GM23338 (cell line): Measurements from ENCODE around the gene LMO2. TPM values are rescaled to one million over a fixed set of nuclear protein-coding genes. Genes with fewer than 3 reads are reported as not detected.

ENCODE experiments used
- ATAC-seq: fragments of 200-7000 bp; cut with Tn5 transposase; 3 replicates; pipeline ENCODE4 v1.9.1; 2020
- DNase-seq: peaks from one replicate; pipeline ENCODE4 v3.0.0-alpha.2; 2015; ENCODE audit warnings: low spot score
- H2AFZ ChIP-seq: fragments of 200-600 bp; sonication (generic); 2 replicates; pipeline ENCODE4 v1.8.0; 2016; ENCODE audit warnings: antibody characterized with exemption, mild to moderate bottlenecking, moderate library complexity
- H3F3A ChIP-seq: fragments of 200-600 bp; sonication (generic); replicated peaks from 2 replicates; pipeline ENCODE4 v1.8.0; 2017; ENCODE audit warnings: antibody characterized with exemption, mixed run types, low read depth
- H3K27ac ChIP-seq: fragments of 200-600 bp; sonication (generic); 2 replicates; pipeline ENCODE4 v1.6.1; 2016; ENCODE audit warnings: low read depth
- H3K27me3 ChIP-seq: fragments of 200-600 bp; sonication (generic); 2 replicates; pipeline ENCODE4 v1.8.0; 2016; ENCODE audit warnings: mild to moderate bottlenecking, mixed run types, moderate library complexity; ENCODE audit not compliant: insufficient read depth
- H3K36me3 ChIP-seq: fragments of 200-600 bp; sonication (generic); 2 replicates; pipeline ENCODE4 v1.8.0; 2016; ENCODE audit warnings: mild to moderate bottlenecking; ENCODE audit not compliant: insufficient read depth
- H3K4me1 ChIP-seq: fragments of 200-600 bp; sonication (generic); 2 replicates; pipeline ENCODE4 v1.8.0; 2016; ENCODE audit warnings: mild to moderate bottlenecking, moderate library complexity; ENCODE audit not compliant: insufficient read depth
- H3K4me2 ChIP-seq: fragments of 200-600 bp; sonication (generic); 2 replicates; pipeline ENCODE4 v1.7.1; 2017; ENCODE audit warnings: mixed run types
- H3K4me3 ChIP-seq: fragments of 200-600 bp; sonication (generic); 2 replicates; pipeline ENCODE4 v1.6.1; 2016; ENCODE audit warnings: mixed run types
- H3K79me2 ChIP-seq: fragments of 200-600 bp; sonication (generic); replicated peaks from 2 replicates; pipeline ENCODE4 v1.8.0; 2017; ENCODE audit warnings: mild to moderate bottlenecking; ENCODE audit not compliant: insufficient read depth
- H3K9me2 ChIP-seq: fragments of 200-600 bp; sonication (generic); 2 replicates; pipeline ENCODE4 v1.8.0; 2017; ENCODE audit not compliant: insufficient read depth
- H4K20me1 ChIP-seq: fragments of 200-600 bp; sonication (generic); replicated peaks from 2 replicates; pipeline ENCODE4 v1.8.0; 2017; ENCODE audit warnings: mild to moderate bottlenecking; ENCODE audit not compliant: insufficient read depth
- H3K27ac Mint-ChIP-seq: 2 replicates; pipeline ENCODE4 v1.8.0; 2020; ENCODE audit warnings: inconsistent platforms, mild to moderate bottlenecking, moderate library complexity, mixed read lengths
- H3K27me3 Mint-ChIP-seq: 3 replicates; pipeline ENCODE4 v1.8.0; 2022; ENCODE audit warnings: low read depth, mild to moderate bottlenecking, moderate library complexity, mixed read lengths, inconsistent platforms; ENCODE audit not compliant: insufficient read depth, poor library complexity
- H3K36me3 Mint-ChIP-seq: 3 replicates; pipeline ENCODE4 v1.8.0; 2021; ENCODE audit warnings: low read depth, mild to moderate bottlenecking, inconsistent platforms, moderate library complexity, mixed read lengths
- H3K4me1 Mint-ChIP-seq: 3 replicates; pipeline ENCODE4 v1.8.0; 2020; ENCODE audit warnings: mild to moderate bottlenecking, inconsistent platforms, mixed read lengths
- H3K4me3 Mint-ChIP-seq: 3 replicates; pipeline ENCODE4 v1.8.0; 2021; ENCODE audit warnings: moderate library complexity, mild to moderate bottlenecking, inconsistent platforms, mixed read lengths
- H3K9me3 Mint-ChIP-seq: 3 replicates; pipeline ENCODE4 v1.8.0; 2020; ENCODE audit warnings: moderate library complexity, mild to moderate bottlenecking, inconsistent platforms, mixed read lengths
- CREB1 ChIP-seq: fragments of 250-450 bp; sonication (Bioruptor Pico); IDR thresholded peaks from 2 replicates; pipeline ENCODE4 v1.5.0; 2020; ENCODE audit warnings: low read depth, mild to moderate bottlenecking, moderate library complexity
- CTCF ChIP-seq, 2 experiments: fragments of 200-600 bp in 1 of 2; sonication (generic) in 1 of 2; conservative IDR thresholded peaks; 2 replicates each; pipeline versions ENCODE4 v1.5.1 to v1.6.1; 2016 to 2017; ENCODE audit warnings: antibody characterized with exemption in 2 of 2, low read depth in 2 of 2, mild to moderate bottlenecking in 2 of 2, moderate library complexity in 1 of 2
- ETS1 ChIP-seq: IDR thresholded peaks from 2 replicates; pipeline ENCODE4 v1.6.1; 2016; ENCODE audit warnings: antibody characterized with exemption
- EZH2 ChIP-seq: fragments of 200-600 bp; sonication (generic); IDR thresholded peaks from one replicate; pipeline ENCODE4 v1.8.0; 2017; ENCODE audit warnings: antibody characterized with exemption, mild to moderate bottlenecking, low read depth; ENCODE audit not compliant: unreplicated experiment
- EZH2phosphoT487 ChIP-seq: fragments of 200-600 bp; sonication (generic); IDR thresholded peaks from one replicate; pipeline ENCODE4 v1.8.1; 2018; ENCODE audit warnings: antibody characterized with exemption; ENCODE audit not compliant: unreplicated experiment
- JUNB ChIP-seq: IDR thresholded peaks from one replicate; pipeline ENCODE4 v1.6.1; 2016; ENCODE audit warnings: antibody characterized with exemption; ENCODE audit not compliant: unreplicated experiment
- REST ChIP-seq: IDR thresholded peaks from one replicate; pipeline ENCODE4 v1.6.1; 2018; ENCODE audit warnings: antibody characterized with exemption; ENCODE audit not compliant: unreplicated experiment
- STAT1 ChIP-seq: IDR thresholded peaks from one replicate; pipeline ENCODE4 v1.6.1; 2016; ENCODE audit warnings: antibody characterized with exemption; ENCODE audit not compliant: unreplicated experiment
- ZNF114 ChIP-seq: fragments of 250-450 bp; sonication (Bioruptor Pico); IDR thresholded peaks from 2 replicates; pipeline ENCODE4 v1.5.0; 2020; ENCODE audit warnings: mild to moderate bottlenecking, moderate library complexity
- ZNF331 ChIP-seq: fragments of 250-450 bp; sonication (Bioruptor Pico); IDR thresholded peaks from 2 replicates; pipeline ENCODE4 v1.5.0; 2020; ENCODE audit warnings: low read depth, mild to moderate bottlenecking, moderate library complexity
- polyA plus RNA-seq: library from polyadenylated mRNA; unstranded; fragments of >200 nt; fragmentation: Nextera tagmentation; extraction: Ambion mirVana; gene quantifications from 2 replicates; pipeline ENCODE4 v1.2.1, GENCODE V29; 2016
- total RNA-seq: library from RNA; depleted of rRNA; stranded (reverse); fragments of >200 nt; shearing (Covaris generic); gene quantifications from 2 replicates; pipeline ENCODE4 v1.2.3, GENCODE V29; 2014
- TF ChIP-seq, protein P1 (sequence below): fragments of 250-450 bp; sonication (Bioruptor Pico); IDR thresholded peaks from 2 replicates; pipeline ENCODE4 v1.5.0; 2020; ENCODE audit warnings: mild to moderate bottlenecking, moderate library complexity

LMO2 gene
- total and polyA plus RNA-seq, 2 experiments from 2014 or later = 1.4 to 3.1 TPM

DNA sequence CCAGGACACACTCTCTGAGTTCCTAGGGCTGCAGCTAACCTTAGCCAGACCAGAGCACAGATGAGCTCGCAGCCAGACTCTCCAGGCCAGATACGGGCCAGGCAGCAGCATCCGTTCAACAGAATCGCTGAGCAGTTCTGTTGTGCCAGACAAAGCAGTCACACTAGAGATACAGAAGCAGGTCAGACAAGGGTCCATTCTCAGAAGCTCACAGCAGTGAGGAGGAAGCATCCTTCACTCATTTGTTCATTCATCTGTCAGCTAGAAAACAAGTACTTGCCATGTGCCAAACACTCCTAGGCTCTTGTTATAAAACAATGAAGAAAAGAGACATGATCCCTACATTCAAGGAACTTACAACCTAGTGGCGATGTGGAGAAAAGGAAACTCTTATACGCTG lies 2.6 kb downstream of the LMO2 start:
- no peak overlapping the region for H2AFZ ChIP-seq
- peaks cover 17% of the 10 kb centered on the region; the same call in 2 of the 3 replicates for H3K4me1 Mint-ChIP-seq
- no peaks in the 10 kb centered on the region for H3F3A ChIP-seq
- no peaks in the 10 kb centered on the region for H4K20me1 ChIP-seq
- no peak overlapping the region for H3K27ac Mint-ChIP-seq
- no peaks in the 10 kb centered on the region for H3K36me3 ChIP-seq
- H3K27me3 ChIP-seq = no peaks in the 10 kb centered on the region
- no peak overlapping the region for H3K4me2 ChIP-seq
- H3K4me3 Mint-ChIP-seq = no peak overlapping the region
- H3K4me3 ChIP-seq = no peak overlapping the region
- DNase-seq = no peak
- H3K27ac ChIP-seq = no peak overlapping the region
- no peaks in the 10 kb centered on the region for H3K79me2 ChIP-seq
- peaks cover 4% of the 10 kb centered on the region for H3K27me3 Mint-ChIP-seq
- H3K36me3 Mint-ChIP-seq = no peaks in the 10 kb centered on the region
- H3K4me1 ChIP-seq = no peaks in the 10 kb centered on the region
- H3K9me3 Mint-ChIP-seq = no peaks in the 10 kb centered on the region; the same call in 1 of the 3 replicates
- no peaks in the 10 kb centered on the region for H3K9me2 ChIP-seq
- no peak for ATAC-seq
- TF ChIP-seq EZH2 (no peak), STAT1 (no peak), CTCF (conservative IDR thresholded peaks at IDR 0.05; ENCODE audit: low read depth in 2 of 2) (no peak), EZH2phosphoT487 (no peak), CREB1 (CRISPR knock-in tag) (no peak), ZNF114 (no peak), ZNF331 (CRISPR knock-in tag) (no peak), ETS1 (no peak), REST (no peak), JUNB (no peak)
- TF ChIP-seq, protein P1, sequence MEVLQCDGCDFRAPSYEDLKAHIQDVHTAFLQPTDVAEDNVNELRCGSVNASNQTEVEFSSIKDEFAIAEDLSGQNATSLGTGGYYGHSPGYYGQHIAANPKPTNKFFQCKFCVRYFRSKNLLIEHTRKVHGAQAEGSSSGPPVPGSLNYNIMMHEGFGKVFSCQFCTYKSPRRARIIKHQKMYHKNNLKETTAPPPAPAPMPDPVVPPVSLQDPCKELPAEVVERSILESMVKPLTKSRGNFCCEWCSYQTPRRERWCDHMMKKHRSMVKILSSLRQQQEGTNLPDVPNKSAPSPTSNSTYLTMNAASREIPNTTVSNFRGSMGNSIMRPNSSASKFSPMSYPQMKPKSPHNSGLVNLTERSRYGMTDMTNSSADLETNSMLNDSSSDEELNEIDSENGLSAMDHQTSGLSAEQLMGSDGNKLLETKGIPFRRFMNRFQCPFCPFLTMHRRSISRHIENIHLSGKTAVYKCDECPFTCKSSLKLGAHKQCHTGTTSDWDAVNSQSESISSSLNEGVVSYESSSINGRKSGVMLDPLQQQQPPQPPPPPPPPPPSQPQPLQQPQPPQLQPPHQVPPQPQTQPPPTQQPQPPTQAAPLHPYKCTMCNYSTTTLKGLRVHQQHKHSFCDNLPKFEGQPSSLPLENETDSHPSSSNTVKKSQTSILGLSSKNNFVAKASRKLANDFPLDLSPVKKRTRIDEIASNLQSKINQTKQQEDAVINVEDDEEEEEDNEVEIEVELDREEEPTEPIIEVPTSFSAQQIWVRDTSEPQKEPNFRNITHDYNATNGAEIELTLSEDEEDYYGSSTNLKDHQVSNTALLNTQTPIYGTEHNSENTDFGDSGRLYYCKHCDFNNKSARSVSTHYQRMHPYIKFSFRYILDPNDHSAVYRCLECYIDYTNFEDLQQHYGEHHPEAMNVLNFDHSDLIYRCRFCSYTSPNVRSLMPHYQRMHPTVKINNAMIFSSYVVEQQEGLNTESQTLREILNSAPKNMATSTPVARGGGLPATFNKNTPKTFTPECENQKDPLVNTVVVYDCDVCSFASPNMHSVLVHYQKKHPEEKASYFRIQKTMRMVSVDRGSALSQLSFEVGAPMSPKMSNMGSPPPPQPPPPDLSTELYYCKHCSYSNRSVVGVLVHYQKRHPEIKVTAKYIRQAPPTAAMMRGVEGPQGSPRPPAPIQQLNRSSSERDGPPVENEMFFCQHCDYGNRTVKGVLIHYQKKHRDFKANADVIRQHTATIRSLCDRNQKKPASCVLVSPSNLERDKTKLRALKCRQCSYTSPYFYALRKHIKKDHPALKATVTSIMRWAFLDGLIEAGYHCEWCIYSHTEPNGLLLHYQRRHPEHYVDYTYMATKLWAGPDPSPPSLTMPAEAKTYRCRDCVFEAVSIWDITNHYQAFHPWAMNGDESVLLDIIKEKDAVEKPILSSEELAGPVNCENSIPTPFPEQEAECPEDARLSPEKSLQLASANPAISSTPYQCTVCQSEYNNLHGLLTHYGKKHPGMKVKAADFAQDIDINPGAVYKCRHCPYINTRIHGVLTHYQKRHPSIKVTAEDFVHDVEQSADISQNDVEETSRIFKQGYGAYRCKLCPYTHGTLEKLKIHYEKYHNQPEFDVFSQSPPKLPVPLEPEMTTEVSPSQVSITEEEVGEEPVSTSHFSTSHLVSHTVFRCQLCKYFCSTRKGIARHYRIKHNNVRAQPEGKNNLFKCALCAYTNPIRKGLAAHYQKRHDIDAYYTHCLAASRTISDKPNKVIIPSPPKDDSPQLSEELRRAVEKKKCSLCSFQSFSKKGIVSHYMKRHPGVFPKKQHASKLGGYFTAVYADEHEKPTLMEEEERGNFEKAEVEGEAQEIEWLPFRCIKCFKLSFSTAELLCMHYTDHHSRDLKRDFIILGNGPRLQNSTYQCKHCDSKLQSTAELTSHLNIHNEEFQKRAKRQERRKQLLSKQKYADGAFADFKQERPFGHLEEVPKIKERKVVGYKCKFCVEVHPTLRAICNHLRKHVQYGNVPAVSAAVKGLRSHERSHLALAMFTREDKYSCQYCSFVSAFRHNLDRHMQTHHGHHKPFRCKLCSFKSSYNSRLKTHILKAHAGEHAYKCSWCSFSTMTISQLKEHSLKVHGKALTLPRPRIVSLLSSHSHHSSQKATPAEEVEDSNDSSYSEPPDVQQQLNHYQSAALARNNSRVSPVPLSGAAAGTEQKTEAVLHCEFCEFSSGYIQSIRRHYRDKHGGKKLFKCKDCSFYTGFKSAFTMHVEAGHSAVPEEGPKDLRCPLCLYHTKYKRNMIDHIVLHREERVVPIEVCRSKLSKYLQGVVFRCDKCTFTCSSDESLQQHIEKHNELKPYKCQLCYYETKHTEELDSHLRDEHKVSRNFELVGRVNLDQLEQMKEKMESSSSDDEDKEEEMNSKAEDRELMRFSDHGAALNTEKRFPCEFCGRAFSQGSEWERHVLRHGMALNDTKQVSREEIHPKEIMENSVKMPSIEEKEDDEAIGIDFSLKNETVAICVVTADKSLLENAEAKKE (CRISPR knock-in tag) = no peak
